ENCODE results near the gene CLMN.

Gene CLMN

DNA sequence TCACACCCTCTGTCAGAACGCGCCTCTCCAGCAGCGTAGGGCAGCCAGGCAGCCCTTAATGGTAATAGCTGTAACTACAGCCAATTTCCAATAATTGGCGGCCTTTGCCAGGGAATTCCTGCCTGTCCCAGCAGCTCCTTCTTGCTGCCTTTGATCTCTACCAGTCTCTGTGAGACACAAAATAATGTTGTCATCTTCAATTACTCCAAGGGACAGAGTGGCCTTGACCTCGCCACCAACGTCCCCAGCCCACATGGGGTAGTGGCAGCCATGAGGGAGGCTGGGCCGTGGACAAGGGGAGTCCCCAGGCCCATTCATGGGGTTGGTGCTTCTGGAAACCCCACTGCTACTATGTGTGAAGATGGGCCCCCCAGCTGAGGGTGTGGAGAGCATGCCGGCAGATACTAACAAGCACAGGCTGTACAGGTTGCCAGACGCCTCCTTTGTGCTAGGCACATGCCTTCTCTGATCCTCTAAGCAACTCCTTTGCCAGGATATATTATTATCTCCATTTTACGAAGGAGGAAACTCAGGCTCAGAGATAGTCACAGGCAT, 17.4 kb upstream of the CLMN start:
- TF ChIP-seq, protein P1, sequence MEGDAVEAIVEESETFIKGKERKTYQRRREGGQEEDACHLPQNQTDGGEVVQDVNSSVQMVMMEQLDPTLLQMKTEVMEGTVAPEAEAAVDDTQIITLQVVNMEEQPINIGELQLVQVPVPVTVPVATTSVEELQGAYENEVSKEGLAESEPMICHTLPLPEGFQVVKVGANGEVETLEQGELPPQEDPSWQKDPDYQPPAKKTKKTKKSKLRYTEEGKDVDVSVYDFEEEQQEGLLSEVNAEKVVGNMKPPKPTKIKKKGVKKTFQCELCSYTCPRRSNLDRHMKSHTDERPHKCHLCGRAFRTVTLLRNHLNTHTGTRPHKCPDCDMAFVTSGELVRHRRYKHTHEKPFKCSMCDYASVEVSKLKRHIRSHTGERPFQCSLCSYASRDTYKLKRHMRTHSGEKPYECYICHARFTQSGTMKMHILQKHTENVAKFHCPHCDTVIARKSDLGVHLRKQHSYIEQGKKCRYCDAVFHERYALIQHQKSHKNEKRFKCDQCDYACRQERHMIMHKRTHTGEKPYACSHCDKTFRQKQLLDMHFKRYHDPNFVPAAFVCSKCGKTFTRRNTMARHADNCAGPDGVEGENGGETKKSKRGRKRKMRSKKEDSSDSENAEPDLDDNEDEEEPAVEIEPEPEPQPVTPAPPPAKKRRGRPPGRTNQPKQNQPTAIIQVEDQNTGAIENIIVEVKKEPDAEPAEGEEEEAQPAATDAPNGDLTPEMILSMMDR (IDR thresholded peaks at IDR 0.05; ENCODE audit: insufficient read depth, low read depth, low read length, missing control alignments): no peak
- no peak overlapping the region for H3K4me3 ChIP-seq (ENCODE audit: low read depth, low read length)
- no peak for DNase-seq (ENCODE audit: low read depth)

DNA sequence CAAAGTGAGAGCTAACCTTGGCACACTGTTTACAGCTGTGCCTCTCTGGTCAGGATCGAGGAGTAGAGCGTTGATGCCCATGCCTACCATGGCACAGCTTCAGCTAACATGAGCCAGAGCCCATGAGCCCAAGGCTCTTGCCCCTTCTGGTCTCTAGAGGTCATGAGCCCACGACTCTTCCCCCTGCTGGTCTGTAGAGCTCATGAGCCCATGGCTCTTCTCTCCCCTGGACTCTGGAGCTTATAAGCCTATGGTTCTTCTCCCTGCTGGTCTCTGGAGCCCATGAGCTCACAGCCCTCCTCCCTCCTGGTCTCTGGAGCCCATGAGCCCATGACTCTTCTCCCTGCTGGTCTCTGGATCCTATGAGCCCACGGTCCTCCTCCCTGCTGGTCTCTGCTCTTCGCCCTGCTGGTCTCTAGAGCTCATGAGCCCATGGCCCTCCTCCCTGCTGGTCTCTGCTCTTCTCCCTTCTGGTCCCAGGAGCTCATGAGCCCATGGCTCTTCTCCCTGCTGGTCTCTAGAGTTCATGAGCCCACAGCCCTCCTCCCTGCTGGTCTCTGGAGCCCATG, 16.6 kb upstream of the CLMN start:
- TF ChIP-seq, protein P1 (IDR thresholded peaks at IDR 0.05; ENCODE audit: insufficient read depth, low read depth, low read length, missing control alignments): no peak
- no peak overlapping the region for H3K4me3 ChIP-seq (ENCODE audit: low read depth, low read length)
- peak; percentile 21 for DNase-seq (ENCODE audit: low read depth)

DNA sequence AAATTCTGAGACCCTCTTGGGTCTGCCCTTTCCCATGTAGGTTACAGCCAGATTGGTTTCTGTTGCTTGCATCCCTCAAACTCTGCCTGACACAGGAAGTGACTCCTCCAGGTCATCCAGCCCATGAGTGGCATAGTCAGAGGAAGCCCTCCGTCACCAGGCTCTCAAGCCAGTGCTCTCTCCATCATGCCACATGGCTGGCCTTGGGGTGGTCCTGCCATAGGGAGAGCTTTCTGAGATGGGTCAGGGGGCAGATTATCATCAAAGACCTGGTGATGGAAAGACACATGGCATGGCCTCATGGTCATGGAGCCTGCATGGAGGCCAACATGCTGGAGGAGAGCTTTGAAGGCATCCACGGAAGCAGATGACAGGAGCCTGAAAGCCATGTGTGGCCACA, 15.4 kb upstream of the CLMN start:
- TF ChIP-seq, protein P1 (IDR thresholded peaks at IDR 0.05; ENCODE audit: insufficient read depth, low read depth, low read length, missing control alignments): no peak

DNA sequence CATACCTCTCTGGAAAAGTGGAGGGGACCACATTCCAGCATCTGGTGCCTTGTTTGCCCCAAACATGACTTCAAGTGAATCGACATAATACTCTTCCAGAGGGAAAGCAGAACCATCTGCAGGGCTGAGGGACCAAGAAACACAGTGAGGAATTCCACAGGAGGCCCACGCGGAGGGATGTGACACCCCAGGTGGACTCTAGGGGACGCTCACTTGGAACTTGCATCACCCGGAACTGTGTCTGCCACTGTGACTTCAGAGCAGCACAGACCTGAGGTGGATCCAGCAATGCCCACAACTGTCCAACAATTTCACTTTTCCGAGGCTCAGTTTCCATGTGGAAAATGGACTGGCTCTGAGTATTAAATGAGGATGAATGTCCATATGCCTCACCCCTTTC, 14.3 kb upstream of the CLMN start:
- no peak for DNase-seq (ENCODE audit: low read depth)
- TF ChIP-seq, protein P1 (IDR thresholded peaks at IDR 0.05; ENCODE audit: insufficient read depth, low read depth, low read length, missing control alignments): peak; percentile 10
- no peak overlapping the region for H3K4me3 ChIP-seq (ENCODE audit: low read depth, low read length)

More for the DNA sequence above, 15.4 kb upstream of the CLMN start:
- DNase-seq (ENCODE audit: low read depth): no peak
- H3K4me3 ChIP-seq (ENCODE audit: low read depth, low read length): no peak overlapping the region

DNA sequence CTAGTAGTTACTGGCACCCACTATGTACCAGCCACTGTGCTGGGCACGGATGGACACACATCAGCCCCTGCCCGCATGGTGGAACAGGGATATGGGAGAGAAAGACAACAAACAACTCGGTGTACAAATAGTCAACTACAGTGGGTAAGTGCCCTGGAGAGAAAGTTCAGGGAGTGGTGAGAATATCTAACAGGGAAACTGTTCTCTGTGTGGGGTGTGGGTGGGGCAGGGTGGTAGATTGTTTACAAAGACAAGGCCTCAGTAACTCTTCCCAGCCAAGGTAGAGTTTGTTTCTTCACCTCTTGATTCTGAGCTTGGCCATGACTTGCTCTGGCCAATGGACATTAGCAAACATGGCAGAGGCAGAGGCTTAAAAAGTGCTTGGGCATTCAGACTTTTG, 12.9 kb upstream of the CLMN start:
- TF ChIP-seq, protein P1 (IDR thresholded peaks at IDR 0.05; ENCODE audit: insufficient read depth, low read depth, low read length, missing control alignments): no peak
- DNase-seq (ENCODE audit: low read depth): no peak

DNA sequence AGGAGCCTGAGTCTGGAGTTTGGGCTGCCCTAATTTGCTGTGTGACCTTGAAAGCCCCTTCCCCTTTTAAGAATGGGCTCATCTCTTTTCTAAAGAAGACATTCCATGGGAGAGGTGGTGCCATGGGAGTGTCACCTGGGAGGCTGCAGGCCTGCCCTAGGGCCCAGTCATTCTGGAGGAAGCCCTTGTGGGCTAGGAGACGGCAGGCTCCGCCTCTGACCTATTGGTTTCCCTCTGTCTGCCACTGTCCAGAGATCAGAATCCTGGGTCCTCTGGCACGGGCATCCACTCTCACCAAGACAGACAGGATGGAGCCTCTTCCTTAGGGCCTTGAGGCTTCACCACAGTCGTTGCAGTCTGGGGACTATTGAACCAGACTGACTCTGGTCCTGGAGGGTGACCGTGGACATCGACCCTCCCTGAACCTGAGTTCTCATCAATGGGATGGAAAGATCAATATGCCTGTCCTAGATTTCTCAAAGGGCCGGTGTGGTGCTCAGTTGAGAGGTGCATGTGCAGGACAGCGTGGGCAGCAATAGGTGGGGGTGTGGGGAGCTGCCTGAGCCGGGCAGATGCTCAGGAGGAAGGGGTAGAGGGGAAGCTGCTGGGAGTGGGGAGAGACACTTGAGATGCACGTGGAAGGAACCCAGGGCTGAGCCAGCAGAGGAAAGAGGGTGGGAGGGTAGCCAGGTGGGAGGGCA, 12.2 kb upstream of the CLMN start:
- TF ChIP-seq, protein P1 (IDR thresholded peaks at IDR 0.05; ENCODE audit: insufficient read depth, low read depth, low read length, missing control alignments): no peak
- no peak for DNase-seq (ENCODE audit: low read depth)
- H3K4me3 ChIP-seq (ENCODE audit: low read depth, low read length): no peak overlapping the region

More for the DNA sequence above, 12.9 kb upstream of the CLMN start:
- H3K4me3 ChIP-seq (ENCODE audit: low read depth, low read length): no peak overlapping the region
